CD14-positive monocyte (primary cell): ENCODE measurements around the gene MPRIP. TPM values are rescaled to one million over a fixed set of nuclear protein-coding genes. Genes with fewer than 3 reads are reported as not detected.

Experiments used
- DNase-seq, 3 donors: peaks; one replicate each; pipeline ENCODE4 v3.0.0-alpha.2; 2011 to 2022
- H2AFZ ChIP-seq: 2 replicates; pipeline ENCODE4 v1.6.0; 2012; ENCODE audit warnings: mild to moderate bottlenecking, low read depth, low read length, inconsistent platforms; ENCODE audit not compliant: insufficient read depth, poor library complexity, severe bottlenecking
- H3K27ac ChIP-seq, 2 donors: 1 replicate in 1 of 2; 2 replicates in 1 of 2; pipeline ENCODE4 v1.5.1; 2012 to 2013; ENCODE audit warnings: low read length in 2 of 2, control low read depth in 1 of 2, inconsistent platforms in 1 of 2, low read depth in 1 of 2, mild to moderate bottlenecking in 1 of 2
- H3K27me3 ChIP-seq, 2 donors: one replicate each; pipeline versions ENCODE4 v1.6.0 to v1.6.1; 2011 to 2013; ENCODE audit warnings: low read length in 2 of 2; ENCODE audit not compliant: control insufficient read depth in 2 of 2, insufficient read depth in 2 of 2
- H3K36me3 ChIP-seq, 2 donors: replicated peaks in 1 of 2; 1 replicate in 1 of 2; 2 replicates in 1 of 2; pipeline versions ENCODE4 v1.5.1 to v1.6.1; 2012 to 2013; ENCODE audit warnings: low read length in 2 of 2, control low read depth in 1 of 2, inconsistent platforms in 1 of 2, mild to moderate bottlenecking in 1 of 2; ENCODE audit not compliant: insufficient read depth in 2 of 2, control insufficient read depth in 1 of 2
- H3K4me1 ChIP-seq, 2 donors: 1 replicate in 1 of 2; 2 replicates in 1 of 2; pipeline versions ENCODE4 v1.5.1 to v1.6.1; 2012 to 2013; ENCODE audit warnings: low read length in 2 of 2, control low read depth in 1 of 2, inconsistent platforms in 1 of 2, mild to moderate bottlenecking in 1 of 2, moderate library complexity in 1 of 2; ENCODE audit not compliant: insufficient read depth in 2 of 2, control insufficient read depth in 1 of 2
- H3K4me2 ChIP-seq: replicated peaks from 2 replicates; pipeline ENCODE3; 2012; ENCODE audit warnings: low read length, moderate library complexity, mild to moderate bottlenecking; ENCODE audit not compliant: poor library complexity, severe bottlenecking; ENCODE audit errors: extremely low read depth
- H3K4me3 ChIP-seq, 3 experiments: fragments of 200-600 bp in 1 of 3; sonication (generic) in 1 of 3; replicated peaks in 1 of 3; 1 replicate in 2 of 3; 2 replicates in 1 of 3; pipeline ENCODE4 v1.5.1; 2011 to 2013; ENCODE audit warnings: low read length in 3 of 3, mild to moderate bottlenecking in 3 of 3, control low read depth in 2 of 3, low read depth in 2 of 3, inconsistent platforms in 1 of 3, moderate library complexity in 1 of 3
- H3K79me2 ChIP-seq: 2 replicates; pipeline ENCODE4 v1.6.0; 2012; ENCODE audit warnings: mild to moderate bottlenecking, control low read depth, inconsistent platforms, low read length, moderate library complexity; ENCODE audit not compliant: insufficient read depth
- H3K9ac ChIP-seq: 2 replicates; pipeline ENCODE4 v1.6.0; 2017; ENCODE audit warnings: low read length, mild to moderate bottlenecking; ENCODE audit not compliant: insufficient read depth, poor library complexity, severe bottlenecking
- H3K9me3 ChIP-seq, 2 donors: replicated peaks in 1 of 2; 1 replicate in 1 of 2; 2 replicates in 1 of 2; pipeline versions ENCODE4 v1.5.1 to v1.6.1; 2012 to 2013; ENCODE audit warnings: low read length in 2 of 2, control low read depth in 1 of 2; ENCODE audit not compliant: control insufficient read depth in 1 of 2, insufficient read depth in 1 of 2
- H4K20me1 ChIP-seq: 2 replicates; pipeline ENCODE4 v1.6.0; 2012; ENCODE audit warnings: mild to moderate bottlenecking, low read length, control low read depth, moderate library complexity; ENCODE audit not compliant: insufficient read depth
- H3K27ac Mint-ChIP-seq, 7 donors: one replicate each; pipeline ENCODE4 v1.8.0; 2020; ENCODE audit warnings: mild to moderate bottlenecking in 7 of 7, mixed read lengths in 7 of 7, moderate library complexity in 6 of 7, inconsistent platforms in 2 of 7
- H3K27me3 Mint-ChIP-seq, 3 donors: one replicate each; pipeline ENCODE4 v1.8.0; 2021 to 2022; ENCODE audit warnings: low read depth in 3 of 3, mild to moderate bottlenecking in 3 of 3, mixed read lengths in 3 of 3, moderate library complexity in 3 of 3, inconsistent platforms in 1 of 3
- H3K36me3 Mint-ChIP-seq, 2 donors: one replicate each; pipeline ENCODE4 v1.8.0; 2020; ENCODE audit warnings: mixed read lengths in 2 of 2, inconsistent platforms in 1 of 2, mild to moderate bottlenecking in 1 of 2
- H3K4me1 Mint-ChIP-seq: one replicate; pipeline ENCODE4 v1.8.0; 2020; ENCODE audit warnings: mild to moderate bottlenecking, mixed read lengths
- H3K4me3 Mint-ChIP-seq, 2 donors: one replicate each; pipeline ENCODE4 v1.8.0; 2020; ENCODE audit warnings: mild to moderate bottlenecking in 2 of 2, mixed read lengths in 2 of 2, moderate library complexity in 1 of 2
- H3K9me3 Mint-ChIP-seq, 7 donors: one replicate each; pipeline ENCODE4 v1.8.0; 2020 to 2022; ENCODE audit warnings: mixed read lengths in 7 of 7, mild to moderate bottlenecking in 6 of 7, moderate library complexity in 6 of 7, inconsistent platforms in 2 of 7
- CTCF ChIP-seq: fragments of 200-600 bp; IDR thresholded peaks from one replicate; pipeline ENCODE4 v1.8.0; 2022; ENCODE audit warnings: antibody characterized with exemption, mild to moderate bottlenecking
- WGBS: methylation state at CpG from one replicate; pipeline ENCODE4 v1.1.5; 2013; ENCODE audit warnings: missing lambda C conversion rate; ENCODE audit not compliant: insufficient coverage; 5-methylcytosine and 5-hydroxymethylcytosine counted together
- intact Hi-C, 2 donors: fragments of 100-400 bp; cut with micrococcal nuclease; formaldehyde crosslinking; loops; one replicate each; pipeline versions ENCODE4 v1.15.0 to v1.15.1; 2023
- polyA plus RNA-seq, 3 donors: library from polyadenylated mRNA; depleted of rRNA in 1 of 3; unstranded in 2 of 3; stranded (reverse) in 1 of 3; fragments of 300-500 nt in 2 of 3; fragments of >200 nt in 1 of 3; fragmentation: Illumina TruSeq in 2 of 3; gene quantifications; 1 replicate in 2 of 3; 2 replicates in 1 of 3; pipeline ENCODE4 v1.2.3, GENCODE V29; 2012 to 2021

The MPRIP gene
- polyA plus RNA-seq, 3 donors = 2.0 to 48.7 (median 2.5) TPM

- Histone ChIP-seq H3K4me2 (no peak overlapping the region), H3K36me3 (peaks cover 0 to 36% of the 10 kb centered on the region in 2 donors), H3K4me3 (no peak overlapping the region), H4K20me1 (no peaks in the 10 kb centered on the region), H2AFZ (no peak overlapping the region), H3K27ac (no peak overlapping the region), H3K9me3 (no peaks in the 10 kb centered on the region), H3K4me1 (peaks cover 8 to 10% of the 10 kb centered on the region in 2 donors), H3K9ac (no peak overlapping the region), H3K79me2 (no peaks in the 10 kb centered on the region), H3K27me3 (no peaks in the 10 kb centered on the region)
- intact Hi-C loops = no loop called here
- no peaks in the 10 kb centered on the region for H3K27me3 Mint-ChIP-seq
- no peaks in the 10 kb centered on the region for H3K9me3 Mint-ChIP-seq
- 98% methylated on average over 7 of the region's 7 CpGs for WGBS
- peaks cover 18% of the 10 kb centered on the region for H3K4me1 Mint-ChIP-seq
- no peak for TF ChIP-seq CTCF
- H3K4me3 Mint-ChIP-seq = no peak overlapping the region
- no peak overlapping the region for H3K27ac Mint-ChIP-seq
- H3K36me3 Mint-ChIP-seq = peaks cover 19 to 21% of the 10 kb centered on the region in 2 donors
- no peak for DNase-seq
Observed at GRCh38 chr17:17190188-17190587, 147.9 kb downstream of the MPRIP start.

DNA sequence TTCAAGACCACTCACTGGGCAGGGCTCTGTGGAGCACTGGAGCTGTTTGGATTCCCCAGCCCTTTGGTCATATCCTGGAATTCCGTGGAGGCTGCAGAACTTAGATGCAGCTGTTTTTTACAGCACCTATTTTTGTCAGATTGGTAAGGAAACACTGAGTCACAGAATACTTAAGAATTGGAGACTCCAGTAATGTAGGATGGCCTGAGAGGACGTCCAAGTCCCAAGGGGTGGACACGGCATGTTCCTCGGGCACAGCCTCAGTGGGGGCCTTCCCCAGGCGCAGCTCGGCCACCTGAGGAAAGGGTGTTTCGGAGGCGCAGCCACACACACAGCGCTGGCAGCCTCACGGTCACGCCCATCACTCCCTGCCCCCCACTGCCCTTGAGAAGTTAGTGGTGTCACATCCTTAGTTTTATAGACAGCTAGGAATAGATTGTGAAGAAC lies 149.1 kb downstream of the MPRIP start:
- 90% methylated on average over 5 of the region's 11 CpGs for WGBS
- Histone ChIP-seq H3K27ac (no peak overlapping the region), H3K4me3 (no peak overlapping the region), H3K36me3 (peaks cover 0 to 33% of the 10 kb centered on the region in 2 donors), H3K9ac (no peak overlapping the region), H2AFZ (no peak overlapping the region), H3K79me2 (no peaks in the 10 kb centered on the region), H3K9me3 (no peaks in the 10 kb centered on the region), H3K4me1 (no peaks in the 10 kb centered on the region), H3K4me2 (no peak overlapping the region), H4K20me1 (no peaks in the 10 kb centered on the region), H3K27me3 (no peaks in the 10 kb centered on the region)
- DNase-seq = no peak
- intact Hi-C loops = no loop called here
- peaks cover 16 to 18% of the 10 kb centered on the region in 2 donors for H3K36me3 Mint-ChIP-seq
- H3K27ac Mint-ChIP-seq = no peak overlapping the region
- peaks cover 6% of the 10 kb centered on the region for H3K4me1 Mint-ChIP-seq
- no peaks in the 10 kb centered on the region for H3K9me3 Mint-ChIP-seq
- TF ChIP-seq CTCF = no peak
- no peak overlapping the region for H3K4me3 Mint-ChIP-seq
- no peaks in the 10 kb centered on the region for H3K27me3 Mint-ChIP-seq
